ENCODE results near the gene CHD6.

CHD6 gene

DNA sequence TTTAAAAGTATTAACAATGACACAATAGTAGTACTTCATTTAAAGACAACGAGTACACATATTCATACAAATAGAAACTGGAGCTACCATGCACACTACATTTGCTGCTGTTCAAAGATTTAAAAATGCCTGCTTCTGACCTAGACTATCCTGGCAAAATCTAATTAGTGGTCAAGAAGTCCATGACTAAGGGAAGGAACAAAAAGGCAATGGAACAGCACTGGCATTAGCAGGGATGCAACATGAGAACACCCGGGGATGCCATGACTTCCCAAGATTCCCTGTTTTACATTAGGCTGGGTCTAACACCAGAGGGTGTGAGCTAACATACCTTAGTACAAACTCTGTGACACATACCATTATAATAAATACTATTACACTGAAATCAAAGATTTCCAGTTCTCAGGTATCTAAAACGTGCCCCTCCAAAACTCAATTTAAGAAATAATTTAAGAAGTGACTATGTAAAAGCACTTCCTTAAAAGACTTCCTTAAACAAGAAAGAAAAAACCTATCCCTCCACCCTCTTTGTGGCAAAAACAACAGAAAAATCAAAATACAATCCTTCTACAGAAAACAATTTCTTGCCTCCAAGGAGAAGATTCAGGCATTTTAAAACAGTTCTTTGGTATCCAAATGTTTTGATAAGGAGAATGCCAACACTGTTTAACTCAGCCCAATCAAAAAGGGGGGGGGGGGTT, 25.5 kb downstream of the CHD6 start:
- no peak for DNase-seq

DNA sequence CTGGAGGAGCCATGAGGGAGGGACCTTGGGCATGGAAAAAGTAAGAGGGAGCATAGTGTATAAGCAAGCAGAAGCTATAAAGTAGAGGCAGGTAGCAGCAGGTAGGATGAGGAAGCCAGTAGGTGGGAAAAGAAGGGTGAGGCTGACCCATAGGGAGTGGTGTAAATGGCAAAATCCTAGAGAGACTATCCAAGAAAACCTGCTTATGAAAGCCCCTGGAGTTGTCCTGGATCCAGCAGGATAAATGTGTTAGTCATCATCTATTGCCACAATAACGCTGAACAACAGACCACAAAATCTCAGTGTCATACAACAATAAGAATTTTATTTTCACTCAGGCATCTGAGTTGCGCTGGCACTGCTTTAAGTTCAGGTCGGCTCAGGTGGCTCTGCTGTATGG, 30.2 kb downstream of the CHD6 start:
- DNase-seq = no peak

DNA sequence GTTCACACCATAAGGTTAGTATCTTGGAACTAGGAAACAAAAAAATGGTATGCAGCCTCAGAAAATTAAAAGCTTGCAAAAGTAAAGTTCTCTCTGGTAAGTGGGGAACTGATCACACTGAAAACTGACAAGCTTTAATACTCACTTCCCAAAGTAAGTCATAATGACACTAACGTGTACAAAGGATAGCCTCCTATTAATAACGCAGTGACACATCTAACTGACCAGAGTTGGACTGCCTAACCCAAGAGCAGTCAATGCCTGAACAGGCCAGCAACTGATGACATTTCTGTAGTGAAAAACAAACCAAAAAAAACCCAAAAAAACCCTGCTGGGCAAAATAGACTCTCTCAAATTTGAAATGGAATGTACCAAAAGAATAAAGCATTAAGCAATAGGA, 30.7 kb downstream of the CHD6 start:
- DNase-seq = no peak

DNA sequence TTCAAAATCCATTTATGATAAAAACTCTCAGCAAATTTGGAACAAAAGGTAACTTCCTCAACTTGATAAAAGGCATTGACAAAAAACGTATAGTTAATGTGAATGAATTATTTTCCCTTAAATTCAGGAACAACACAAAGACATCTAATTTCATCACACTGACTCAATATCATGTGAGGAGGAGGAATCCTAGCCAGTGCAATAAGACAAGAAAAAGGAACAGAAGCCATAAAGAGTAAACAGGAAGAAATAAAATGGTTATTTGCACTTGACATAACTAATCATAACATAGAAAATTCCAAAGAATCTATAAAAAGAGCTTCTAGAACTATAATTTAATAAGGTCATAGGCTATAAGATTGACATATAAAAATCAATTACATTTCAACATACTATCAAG, 31.4 kb downstream of the CHD6 start:
- no peak for DNase-seq

DNA sequence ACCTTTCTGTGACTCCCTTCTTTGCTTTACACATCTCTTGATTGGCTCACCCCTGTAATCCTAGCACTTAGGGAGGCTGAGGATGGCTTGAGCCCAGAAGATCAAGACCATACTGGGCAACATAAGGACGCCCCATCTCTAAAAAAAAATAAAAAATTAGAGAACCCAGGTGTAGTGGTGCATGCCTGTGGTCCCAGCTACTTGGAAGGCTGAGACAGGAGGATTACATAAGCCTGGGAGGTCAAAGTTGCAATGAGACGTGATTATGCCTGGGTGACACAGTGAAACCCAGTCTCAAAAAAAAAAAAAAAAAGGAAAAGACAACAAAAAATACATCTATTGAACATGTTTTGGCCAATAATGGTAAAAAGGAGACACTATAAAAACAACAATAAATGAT, 37.8 kb downstream of the CHD6 start:
- no peak for DNase-seq

DNA sequence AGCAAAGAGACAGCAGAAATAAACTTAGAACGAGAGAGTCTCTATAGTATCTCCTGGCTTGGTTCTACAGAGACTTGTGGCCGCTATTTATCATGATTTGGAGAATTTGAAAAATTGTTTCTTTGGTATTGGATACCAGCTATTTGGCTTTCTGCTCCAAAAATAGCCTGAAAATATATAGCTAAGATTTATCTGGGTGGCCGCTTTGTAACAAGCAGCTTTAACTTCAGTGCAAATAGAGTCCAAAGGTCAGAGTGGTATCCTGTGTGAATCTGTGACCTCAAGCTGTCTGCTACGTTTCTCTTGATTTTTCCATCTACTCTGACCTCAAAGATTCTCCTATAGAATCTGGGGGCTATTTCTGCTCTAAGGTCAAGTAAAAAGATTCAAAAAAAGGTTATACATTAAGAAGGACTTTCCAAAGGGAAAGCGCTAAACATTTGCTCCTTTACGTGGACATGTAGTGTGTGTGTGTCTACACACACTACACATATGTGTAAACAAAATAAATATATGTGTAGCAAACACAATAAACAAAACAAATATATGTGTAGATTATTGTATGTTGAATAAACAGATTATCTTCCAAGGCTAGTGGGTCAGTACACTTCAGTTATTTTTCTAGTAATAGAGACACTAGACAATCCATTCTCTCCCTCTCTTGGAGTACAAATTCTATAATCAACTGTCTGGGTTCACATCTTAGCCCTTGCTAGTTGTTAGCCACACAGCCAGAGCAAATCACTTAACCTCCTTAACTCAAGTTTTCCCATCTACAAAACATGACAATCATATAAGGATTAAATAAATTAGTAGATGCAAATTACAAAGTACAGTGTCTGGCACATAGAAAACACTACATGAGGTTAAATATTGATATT, 40.8 kb downstream of the CHD6 start:
- no peak for DNase-seq

DNA sequence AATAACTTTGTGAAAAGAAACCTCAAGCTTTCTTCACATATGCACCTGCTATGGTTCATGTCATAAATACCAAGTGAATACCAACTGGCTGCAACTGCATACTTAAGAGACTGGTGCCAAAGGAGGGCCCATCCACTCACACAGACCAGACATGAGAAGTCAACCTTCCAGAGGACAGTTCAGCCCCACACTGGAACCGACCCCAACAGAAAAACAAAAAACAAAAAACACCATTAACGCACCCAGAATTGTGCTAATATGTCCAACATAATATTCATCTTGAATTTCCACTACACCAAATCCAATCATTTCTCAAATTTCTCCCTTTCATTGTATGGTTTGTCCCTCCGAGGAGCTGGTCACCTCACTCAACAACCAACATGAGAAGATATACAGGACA, 42.8 kb downstream of the CHD6 start:
- DNase-seq = no peak

DNA sequence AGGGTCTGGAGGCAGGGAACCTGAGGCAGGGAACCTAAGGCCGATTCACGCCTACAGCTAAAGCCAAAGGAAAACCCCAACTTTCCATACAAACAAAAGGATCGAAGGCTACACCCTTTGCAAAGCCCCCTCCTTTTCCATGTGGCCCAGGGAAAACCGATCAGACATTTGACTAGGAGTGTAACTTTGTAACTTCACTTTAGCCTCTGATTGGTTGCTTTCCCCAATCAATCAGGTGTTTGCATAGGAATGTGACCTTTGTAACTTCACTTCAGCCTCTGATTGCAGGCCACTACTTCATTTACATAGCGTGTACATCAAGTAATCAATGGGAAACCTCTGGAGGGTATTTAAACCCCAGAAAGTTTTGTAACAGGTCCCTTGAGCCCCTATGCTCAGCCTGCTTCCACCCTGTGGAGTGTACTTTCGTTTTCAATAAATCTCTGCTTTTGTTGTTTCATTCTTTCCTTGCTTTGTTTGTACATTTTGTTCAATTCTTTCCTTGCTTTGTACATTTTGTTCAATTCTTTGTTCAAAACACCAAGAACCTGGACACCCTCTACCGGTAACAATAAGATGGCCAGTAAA, 43.3 kb downstream of the CHD6 start:
- no peak for DNase-seq

DNA sequence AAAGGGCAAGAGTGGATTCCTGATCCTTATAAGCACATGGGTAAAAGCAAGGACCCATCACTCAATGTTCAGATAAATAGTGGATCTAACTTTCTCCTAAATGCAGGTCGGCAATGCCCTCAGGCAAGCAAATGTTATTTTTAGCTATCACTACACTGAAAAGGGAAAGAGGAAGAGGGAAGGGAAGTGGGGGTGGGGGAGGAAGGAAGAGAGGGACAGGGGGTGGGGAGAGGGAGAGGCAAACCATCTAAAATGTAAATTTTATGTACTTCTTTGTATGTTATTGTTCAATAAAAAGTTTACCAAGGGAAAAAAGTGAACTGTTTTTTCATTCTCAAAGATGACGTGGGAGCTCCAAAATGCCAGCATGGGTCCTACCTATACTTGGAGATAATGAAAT, 44.2 kb downstream of the CHD6 start:
- DNase-seq = no peak

DNA sequence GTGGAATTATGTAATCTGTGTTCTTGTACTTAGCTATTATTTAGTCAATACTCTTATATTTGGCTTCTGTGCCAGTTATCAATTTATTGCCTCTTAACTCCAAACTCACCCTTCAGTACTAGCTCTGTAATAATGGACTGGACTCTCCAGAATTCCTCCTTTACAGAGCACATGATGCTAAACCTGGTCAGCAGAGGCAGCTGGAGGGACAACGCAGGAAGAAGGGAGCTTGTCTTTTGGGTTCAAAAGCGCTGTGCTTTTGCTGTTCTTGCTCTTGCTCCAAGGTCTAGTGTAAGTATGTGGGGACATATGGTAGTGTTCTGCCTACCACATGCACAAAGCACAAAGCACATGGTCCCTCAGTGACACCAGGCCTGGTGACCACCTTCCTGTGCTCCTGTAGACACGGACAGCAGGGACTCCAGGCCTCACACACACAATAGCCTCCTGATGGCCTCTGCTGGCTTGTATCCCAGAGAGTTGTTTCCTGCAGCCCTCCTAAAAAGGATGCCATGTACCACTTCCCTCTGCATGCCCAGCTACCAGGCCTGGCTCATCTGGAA, 46.1 kb downstream of the CHD6 start:
- DNase-seq = no peak

DNA sequence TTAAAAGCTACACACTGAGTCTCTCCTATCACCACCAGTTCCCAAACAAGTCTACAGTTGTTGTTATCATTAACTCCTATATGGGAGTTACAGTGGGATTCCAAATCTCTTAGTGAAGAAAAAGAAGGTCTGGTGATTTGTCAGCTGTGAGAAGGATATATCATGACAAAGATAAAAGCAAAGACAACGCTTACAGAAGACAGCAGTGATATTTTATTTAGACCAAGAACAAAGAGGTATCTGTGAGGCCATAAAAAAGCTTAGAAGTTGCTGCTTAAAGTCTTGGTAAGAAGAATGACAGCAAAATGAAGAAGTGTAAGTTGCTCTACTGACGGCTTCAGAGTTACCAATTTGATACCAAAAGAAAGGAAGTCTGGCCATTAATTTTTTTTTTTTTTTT, 47.2 kb downstream of the CHD6 start:
- no peak for DNase-seq

DNA sequence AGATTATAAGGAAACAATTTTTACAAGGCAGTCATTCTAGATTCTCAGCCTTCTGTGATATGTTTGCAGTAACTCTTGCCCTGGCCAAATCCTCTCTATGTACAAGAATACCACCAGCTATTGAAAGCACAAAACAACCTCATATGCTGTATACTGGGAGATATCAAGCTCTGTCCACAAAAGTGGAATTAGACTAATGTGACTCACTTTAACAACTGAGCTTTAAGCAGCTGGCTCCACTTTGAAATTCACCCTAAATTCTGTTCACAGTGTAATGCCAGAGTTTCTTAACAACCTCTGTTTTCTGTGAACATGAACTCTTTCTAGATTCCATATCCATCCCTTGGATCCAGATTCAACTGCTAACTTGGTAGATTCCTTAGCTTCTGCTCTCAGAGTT, 47.6 kb downstream of the CHD6 start:
- DNase-seq = no peak

DNA sequence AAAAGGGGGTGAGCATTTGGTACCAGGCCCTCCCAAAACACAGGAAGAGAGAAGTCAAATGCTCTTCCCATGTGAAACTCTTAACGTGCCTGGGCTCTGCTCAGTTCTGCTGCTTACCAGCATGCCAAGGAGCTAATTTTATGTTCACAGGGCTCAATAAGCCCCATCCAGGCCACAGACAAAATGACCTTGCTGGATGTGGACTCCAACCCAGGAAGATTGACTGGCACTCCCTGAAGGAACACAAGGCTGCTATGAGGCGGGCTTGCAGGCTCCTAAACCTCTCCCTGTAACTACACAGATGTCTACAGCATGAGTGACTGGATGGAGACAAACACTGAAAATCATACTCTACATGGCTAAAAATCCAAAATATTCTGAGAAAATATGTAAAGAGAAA, 50.6 kb downstream of the CHD6 start:
- DNase-seq = no peak

DNA sequence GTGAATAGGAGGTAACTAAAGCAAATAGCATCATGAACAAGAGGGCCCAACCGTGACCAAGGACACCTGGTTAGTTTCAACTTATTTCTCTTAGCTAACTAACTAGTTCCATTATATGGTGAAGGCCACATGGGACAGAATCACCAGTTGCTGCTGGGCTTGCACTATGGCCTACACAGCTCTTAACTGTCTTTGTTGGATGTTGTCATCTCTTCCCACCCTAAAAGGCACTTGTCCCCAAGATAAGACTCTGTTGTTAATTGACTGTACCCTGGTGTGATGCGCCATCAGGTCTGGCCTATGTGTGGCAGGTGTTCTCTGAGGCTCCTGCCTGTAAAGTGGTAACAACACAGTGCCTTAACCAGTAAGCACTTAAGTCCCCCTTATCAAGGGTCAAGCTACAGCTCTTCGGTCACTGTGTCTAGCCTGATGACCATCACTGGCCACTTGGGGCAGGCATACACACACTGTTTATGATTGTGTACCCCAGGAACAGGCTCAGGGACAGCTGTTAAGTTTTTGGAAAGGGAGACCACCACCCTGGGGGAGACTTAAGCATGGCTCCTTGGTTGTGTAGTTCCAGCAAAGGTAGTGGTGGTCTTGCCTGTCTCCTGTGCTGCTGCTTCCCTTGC, 51.2 kb downstream of the CHD6 start:
- DNase-seq = no peak

DNA sequence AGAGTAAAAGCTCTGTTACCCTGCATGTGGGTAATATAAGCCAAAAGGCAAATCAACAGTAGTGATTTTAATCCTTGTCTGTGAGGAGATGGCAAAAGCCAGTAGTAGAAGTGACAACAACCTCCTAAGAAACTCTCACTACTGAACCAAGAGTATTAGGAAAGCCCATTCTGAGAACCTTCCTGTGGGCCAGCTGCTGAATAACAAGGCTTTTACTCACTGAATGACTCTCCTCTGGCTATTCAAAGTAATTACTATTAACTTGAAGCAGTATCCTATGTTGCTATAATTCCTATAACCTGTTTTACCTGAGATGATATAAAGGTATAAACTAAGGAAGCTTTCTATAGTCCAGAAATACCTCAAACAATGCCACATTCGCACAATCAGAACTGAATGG, 55.1 kb downstream of the CHD6 start:
- DNase-seq = no peak

DNA sequence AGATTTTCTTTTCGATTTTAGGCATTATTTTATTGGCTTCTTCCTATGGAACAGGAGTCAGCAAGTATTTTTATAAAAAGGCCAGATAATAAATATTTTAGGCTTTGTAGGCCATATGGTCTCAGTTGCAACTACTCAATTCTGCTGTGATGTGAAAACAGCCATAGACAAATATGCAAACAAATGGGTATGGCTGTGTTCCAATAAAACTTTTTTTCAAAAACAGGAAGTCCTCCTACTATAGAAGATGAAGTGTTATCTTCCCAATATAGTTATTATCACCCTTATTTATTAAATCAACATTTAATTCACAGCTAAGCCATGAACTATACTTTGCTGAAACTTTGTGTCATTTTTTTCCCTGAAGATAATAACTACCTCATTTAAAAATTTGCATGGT, 57.2 kb downstream of the CHD6 start:
- DNase-seq = no peak

DNA sequence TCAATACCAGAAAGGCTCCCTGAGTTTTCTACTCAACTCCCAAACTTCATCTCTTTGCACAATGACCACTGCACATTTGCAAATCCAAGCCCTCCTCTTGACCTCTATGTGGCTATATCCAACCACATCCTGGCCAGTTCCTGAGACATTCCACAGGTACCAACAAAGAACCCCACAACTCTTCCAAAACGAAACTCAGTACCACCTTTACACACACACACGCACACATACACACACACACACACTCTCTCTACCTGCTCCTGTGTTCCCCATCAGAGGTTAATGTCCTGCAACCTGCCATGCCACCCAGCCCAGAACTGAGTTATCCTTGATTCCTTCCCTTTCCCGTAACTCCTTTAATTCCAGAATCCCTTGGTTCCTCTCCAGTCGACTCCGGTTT, 58.5 kb downstream of the CHD6 start:
- no peak for DNase-seq

DNA sequence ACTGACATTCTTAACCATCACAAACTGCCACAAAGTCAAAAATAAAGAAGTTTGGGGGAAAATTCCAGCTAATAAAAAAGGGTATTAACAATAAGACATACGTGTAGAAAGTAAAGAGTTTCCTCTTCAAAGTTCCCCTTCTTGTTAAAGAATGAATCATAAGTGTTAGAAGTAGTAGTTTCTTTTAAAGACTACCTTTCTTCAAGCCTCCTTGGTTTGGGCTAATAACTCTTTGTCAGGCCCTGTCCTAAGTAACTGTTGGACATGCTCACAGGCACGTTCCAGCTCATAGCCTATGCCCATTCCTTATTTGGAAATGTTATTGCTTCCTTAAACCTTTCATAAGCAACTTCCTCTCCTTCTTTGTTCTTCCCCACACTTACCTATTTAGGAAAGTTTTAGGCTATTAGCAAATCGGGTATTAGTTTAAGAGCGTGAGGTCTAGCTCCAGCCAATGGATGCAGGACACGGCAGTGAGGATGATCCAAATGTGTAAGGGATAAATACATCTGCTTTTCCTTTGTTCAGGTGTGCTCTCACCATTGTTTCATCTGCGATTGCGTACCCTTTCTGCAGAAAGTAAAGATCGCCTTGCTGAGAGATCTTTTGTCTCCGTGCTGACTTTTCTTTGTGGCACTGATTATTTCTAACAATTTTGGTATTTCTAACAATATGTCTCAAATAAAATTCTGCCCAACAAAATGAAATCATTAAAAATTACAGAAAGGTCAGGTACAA, 64.9 kb downstream of the CHD6 start:
- DNase-seq = no peak

DNA sequence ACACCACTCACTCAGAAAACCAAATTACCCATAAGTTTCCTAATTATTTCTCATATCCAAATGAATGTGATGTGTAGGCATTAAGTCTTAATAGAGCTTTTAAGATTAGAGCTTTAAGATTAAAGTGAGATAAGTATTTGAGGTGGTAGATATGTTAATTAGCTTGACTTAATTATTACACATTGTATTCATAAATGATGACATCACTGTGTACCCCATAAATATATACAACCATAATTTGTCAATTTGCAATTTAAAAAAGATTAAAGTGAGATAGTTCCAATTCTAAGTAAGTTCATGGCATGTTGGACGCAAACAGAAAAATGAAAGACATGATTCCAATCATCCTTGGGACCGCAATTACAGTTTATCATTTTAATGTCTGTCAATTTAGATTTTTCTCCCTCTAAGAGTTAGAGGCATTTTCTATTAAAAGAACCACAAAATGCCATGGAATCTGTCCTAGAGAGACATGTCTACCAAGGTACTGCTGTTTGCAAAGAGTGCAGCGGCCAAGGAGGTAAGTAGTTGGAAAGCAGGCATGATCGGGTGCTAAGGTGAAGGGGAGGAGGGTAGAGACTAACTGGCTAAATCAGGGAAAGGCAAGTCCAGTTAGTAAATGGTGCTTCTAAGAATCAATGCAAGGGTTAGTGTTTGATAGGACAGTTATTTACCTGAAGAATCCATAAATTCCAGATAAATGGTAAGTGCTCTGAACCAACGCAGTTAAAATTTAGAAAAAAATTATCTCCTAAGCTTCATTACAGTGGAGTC, 65.7 kb downstream of the CHD6 start:
- no peak for DNase-seq

DNA sequence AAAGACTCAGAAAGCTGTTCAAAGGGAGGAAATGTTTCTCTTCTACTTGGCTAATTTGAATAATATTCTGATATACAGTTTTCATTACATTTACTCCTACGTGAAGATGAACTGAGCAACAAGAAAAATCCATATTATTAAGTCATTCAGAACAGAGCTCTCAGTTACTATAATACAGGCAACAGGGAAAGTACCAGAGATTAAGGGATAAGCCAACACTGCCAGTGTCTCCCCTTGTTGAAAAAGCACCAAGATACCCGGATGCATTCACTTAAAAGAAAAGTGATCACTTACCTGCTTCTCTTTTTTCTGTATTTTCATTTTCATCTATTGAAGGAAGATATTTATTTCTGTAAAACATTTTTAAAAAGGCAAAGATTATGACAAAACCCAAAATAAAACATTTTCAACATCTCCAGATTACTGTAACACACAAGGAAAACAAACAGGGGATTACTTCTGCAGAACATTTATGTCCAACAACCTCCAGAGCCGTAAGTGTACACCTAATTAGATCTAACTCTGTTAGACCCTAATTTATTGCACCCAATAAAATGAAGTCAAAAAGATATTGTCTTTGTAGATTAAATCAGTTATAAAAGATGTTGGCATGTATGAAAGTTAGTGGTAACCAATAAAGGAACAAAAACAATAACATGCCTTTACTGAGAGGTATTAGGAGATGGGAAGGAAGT, 67.0 kb downstream of the CHD6 start:
- no peak for DNase-seq

DNA sequence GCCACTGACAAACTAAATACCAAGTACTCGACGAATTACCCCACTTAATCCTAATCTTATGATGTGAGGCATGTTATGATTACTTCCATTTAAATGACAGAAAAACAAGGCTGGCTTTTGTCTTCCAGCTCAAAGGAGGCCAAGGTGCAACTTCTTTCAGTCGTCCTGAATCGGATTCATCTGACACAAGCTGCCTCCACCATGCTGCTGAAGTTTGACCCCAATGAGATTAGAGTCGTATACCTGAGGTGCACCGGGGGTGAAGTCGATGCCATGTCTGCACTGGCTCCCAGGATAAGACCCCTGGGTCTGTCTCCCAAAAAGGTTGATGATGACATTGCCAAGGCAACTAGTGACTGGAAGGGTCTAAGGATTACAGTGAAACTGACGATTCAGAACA, 71.0 kb downstream of the CHD6 start:
- DNase-seq = no peak
